H9 (cell line): ENCODE results near the gene GAP43. TPM values are rescaled to one million over a fixed set of nuclear protein-coding genes. Genes with fewer than 3 reads are reported as not detected.

ENCODE experiments used
- DNase-seq: peaks from one replicate; pipeline ENCODE4 v3.0.0-alpha.2; 2017
- H2AFZ ChIP-seq: one replicate; pipeline ENCODE4 v1.6.1; 2013; ENCODE audit warnings: mild to moderate bottlenecking, low read length, control low read depth, moderate library complexity
- H2AK5ac ChIP-seq: 2 replicates; pipeline ENCODE4 v1.6.1; 2013; ENCODE audit warnings: low read length, control low read depth, mixed read lengths; ENCODE audit not compliant: insufficient read length
- H2BK120ac ChIP-seq: one replicate; pipeline ENCODE4 v1.6.1; 2013; ENCODE audit warnings: low read depth, mild to moderate bottlenecking, low read length, control low read depth, inconsistent platforms; ENCODE audit not compliant: poor library complexity, severe bottlenecking
- H2BK12ac ChIP-seq: 2 replicates; pipeline ENCODE4 v1.6.1; 2013; ENCODE audit warnings: low read length, control low read depth, mixed read lengths, low read depth; ENCODE audit not compliant: insufficient read length
- H2BK15ac ChIP-seq: 2 replicates; pipeline ENCODE4 v1.6.1; 2013; ENCODE audit warnings: low read depth, low read length, control low read depth
- H2BK20ac ChIP-seq: one replicate; pipeline ENCODE4 v1.6.1; 2013; ENCODE audit warnings: low read depth, mild to moderate bottlenecking, low read length, control low read depth, inconsistent platforms; ENCODE audit not compliant: poor library complexity, severe bottlenecking
- H2BK5ac ChIP-seq: 2 replicates; pipeline ENCODE4 v1.6.1; 2013; ENCODE audit warnings: low read length, control low read depth, mixed read lengths; ENCODE audit not compliant: insufficient read length
- H3K14ac ChIP-seq: 2 replicates; pipeline ENCODE4 v1.6.1; 2013; ENCODE audit warnings: low read length, control low read depth; ENCODE audit not compliant: insufficient read depth
- H3K18ac ChIP-seq: 2 replicates; pipeline ENCODE4 v1.6.1; 2013; ENCODE audit warnings: low read depth, mild to moderate bottlenecking, mixed read lengths, low read length, control low read depth; ENCODE audit not compliant: insufficient read length
- H3K23ac ChIP-seq: 2 replicates; pipeline ENCODE4 v1.6.1; 2013; ENCODE audit warnings: low read length, control low read depth, mixed read lengths, low read depth; ENCODE audit not compliant: insufficient read length
- H3K23me2 ChIP-seq: 2 replicates; pipeline ENCODE4 v1.6.1; 2013; ENCODE audit warnings: low read depth, mild to moderate bottlenecking, mixed read lengths, low read length, control low read depth; ENCODE audit not compliant: insufficient read length, poor library complexity, severe bottlenecking
- H3K27ac ChIP-seq: 2 replicates; pipeline ENCODE4 v1.5.1; 2013; ENCODE audit warnings: low read length, control low read depth, mixed read lengths, low read depth; ENCODE audit not compliant: insufficient read length
- H3K27me3 ChIP-seq: 2 replicates; pipeline ENCODE4 v1.6.1; 2013; ENCODE audit warnings: low read length, control low read depth, inconsistent platforms; ENCODE audit not compliant: insufficient read depth
- H3K4ac ChIP-seq: 2 replicates; pipeline ENCODE4 v1.6.1; 2013; ENCODE audit warnings: low read depth, mild to moderate bottlenecking, control low read depth, inconsistent platforms, low read length, moderate library complexity
- H3K4me1 ChIP-seq: 2 replicates; pipeline ENCODE4 v1.6.1; 2013; ENCODE audit warnings: low read length, control low read depth, inconsistent platforms; ENCODE audit not compliant: insufficient read depth
- H3K4me2 ChIP-seq: 2 replicates; pipeline ENCODE4 v1.6.1; 2013; ENCODE audit warnings: low read length, control low read depth, mixed read lengths; ENCODE audit not compliant: insufficient read length, insufficient read depth
- H3K56ac ChIP-seq: 2 replicates; pipeline ENCODE4 v1.6.1; 2013; ENCODE audit warnings: low read depth, mild to moderate bottlenecking, mixed read lengths, low read length, control low read depth; ENCODE audit not compliant: insufficient read length
- H3K79me1 ChIP-seq: 2 replicates; pipeline ENCODE4 v1.6.1; 2013; ENCODE audit warnings: low read depth, mild to moderate bottlenecking, moderate library complexity, low read length, control low read depth, inconsistent platforms; ENCODE audit not compliant: insufficient read depth, poor library complexity, severe bottlenecking
- H3K79me2 ChIP-seq: 2 replicates; pipeline ENCODE4 v1.6.1; 2013; ENCODE audit warnings: low read length, control low read depth, inconsistent platforms; ENCODE audit not compliant: insufficient read depth
- H3K9ac ChIP-seq: 2 replicates; pipeline ENCODE4 v1.6.1; 2013; ENCODE audit warnings: low read length, control low read depth, mixed read lengths; ENCODE audit not compliant: insufficient read length; ENCODE audit errors: extremely low read depth
- H3K9me3 ChIP-seq: one replicate; pipeline ENCODE4 v1.6.1; 2013; ENCODE audit warnings: low read depth, low read length, inconsistent platforms; ENCODE audit not compliant: control insufficient read depth
- H3T11ph ChIP-seq: one replicate; pipeline ENCODE4 v1.6.1; 2013; ENCODE audit warnings: mild to moderate bottlenecking, low read length, control low read depth, inconsistent platforms
- H4K20me1 ChIP-seq: one replicate; pipeline ENCODE4 v1.6.1; 2013; ENCODE audit not compliant: control insufficient read depth, insufficient read length, insufficient read depth
- H4K5ac ChIP-seq: 2 replicates; pipeline ENCODE4 v1.6.1; 2013; ENCODE audit warnings: low read depth, mild to moderate bottlenecking, mixed read lengths, low read length, control low read depth; ENCODE audit not compliant: insufficient read length
- H4K8ac ChIP-seq: replicated peaks from 2 replicates; pipeline ENCODE4 v1.6.1; 2013; ENCODE audit warnings: low read length, control low read depth, mixed read lengths, low read depth; ENCODE audit not compliant: insufficient read length
- H4K91ac ChIP-seq: 2 replicates; pipeline ENCODE4 v1.6.1; 2013; ENCODE audit warnings: low read depth, mild to moderate bottlenecking, moderate library complexity, mixed read lengths, low read length, control low read depth; ENCODE audit not compliant: insufficient read length
- H3K27ac Mint-ChIP-seq, 3 experiments: 2 replicates in 2 of 3; 3 replicates in 1 of 3; pipeline ENCODE4 v1.8.0; 2020 to 2021; ENCODE audit warnings: mixed read lengths in 3 of 3, mild to moderate bottlenecking in 1 of 3, moderate library complexity in 1 of 3
- H3K27me3 Mint-ChIP-seq: 2 replicates; pipeline ENCODE4 v1.8.0; 2021; ENCODE audit warnings: low read depth, mild to moderate bottlenecking, moderate library complexity, mixed read lengths
- H3K36me3 Mint-ChIP-seq, 3 experiments: 2 replicates in 2 of 3; 3 replicates in 1 of 3; pipeline ENCODE4 v1.8.0; 2020 to 2021; ENCODE audit warnings: low read depth in 3 of 3, mixed read lengths in 3 of 3; ENCODE audit not compliant: insufficient read depth in 1 of 3
- H3K4me1 Mint-ChIP-seq, 2 experiments: 2 replicates each; pipeline ENCODE4 v1.8.0; 2020; ENCODE audit warnings: mixed read lengths in 2 of 2
- H3K4me3 Mint-ChIP-seq, 2 experiments: 2 replicates in 1 of 2; 3 replicates in 1 of 2; pipeline ENCODE4 v1.8.0; 2020 to 2021; ENCODE audit warnings: mild to moderate bottlenecking in 2 of 2, mixed read lengths in 2 of 2, moderate library complexity in 1 of 2
- H3K9me3 Mint-ChIP-seq, 2 experiments: 2 replicates in 1 of 2; 3 replicates in 1 of 2; pipeline ENCODE4 v1.8.0; 2020; ENCODE audit warnings: mild to moderate bottlenecking in 2 of 2, mixed read lengths in 2 of 2, moderate library complexity in 1 of 2
- WGBS: extraction: QIAGEN DNeasy Blood & Tissue Kit; methylation state at CpG from one replicate; pipeline ENCODE4 v1.1.7; 2013; ENCODE audit warnings: missing lambda C conversion rate, low lambda C conversion rate, mixed read lengths; ENCODE audit not compliant: insufficient read length; ENCODE audit errors: extremely low coverage; 5-methylcytosine and 5-hydroxymethylcytosine counted together
- total RNA-seq: library from RNA; stranded (reverse); gene quantifications from 2 replicates; pipeline ENCODE4 v1.2.1, GENCODE V29; 2021
- TF ChIP-seq, protein P1 (sequence below): fragments of 200-600 bp; sonication (generic); conservative IDR thresholded peaks from 3 replicates; pipeline ENCODE4 v1.8.0; 2021; ENCODE audit warnings: antibody characterized with exemption, mild to moderate bottlenecking

The GAP43 gene
- total RNA-seq, 1 experiment from 2014 or later: 12.8 TPM

DNA sequence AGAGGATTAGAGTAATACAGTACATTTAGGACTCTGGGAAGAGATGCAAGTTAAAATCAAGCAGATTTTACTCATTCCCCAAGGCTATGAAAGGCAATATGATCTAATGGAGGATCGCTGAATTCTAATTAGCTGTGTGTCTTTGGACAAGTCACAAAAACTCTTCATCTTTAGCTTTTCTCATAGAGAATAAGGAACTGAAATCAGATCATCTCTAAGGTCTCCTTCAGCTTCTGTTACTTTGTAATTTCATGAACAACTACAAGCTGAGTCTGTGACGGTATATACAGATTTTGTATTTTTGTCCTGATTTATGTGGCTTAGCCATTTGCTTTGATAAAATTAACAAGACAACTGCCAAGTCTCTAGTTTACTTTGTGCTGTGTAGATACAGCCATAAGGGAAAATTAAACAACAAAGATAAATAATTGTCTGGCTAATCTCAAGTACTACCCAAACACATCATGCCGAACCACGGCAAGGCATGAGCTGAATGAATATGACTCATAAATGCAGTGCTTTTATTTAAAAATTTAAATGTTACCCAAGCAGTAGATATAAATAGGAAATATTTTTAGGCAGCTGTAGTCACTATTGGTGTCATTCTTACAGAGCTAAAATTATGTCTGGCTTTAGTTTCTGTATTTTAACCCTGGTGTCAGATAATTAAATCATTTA, 81.5 kb downstream of the GAP43 start:
- no peak overlapping the region for H4K91ac ChIP-seq
- H3K18ac ChIP-seq: no peak overlapping the region
- H3K23ac ChIP-seq: no peak overlapping the region
- H2BK15ac ChIP-seq: no peak overlapping the region
- no peaks in the 10 kb centered on the region; the same call in none of the 2 replicates for H3K4me1 ChIP-seq
- no peak overlapping the region for H3T11ph ChIP-seq
- H2BK20ac ChIP-seq: no peak overlapping the region
- no peaks in the 10 kb centered on the region for H3K27me3 ChIP-seq
- no peaks in the 10 kb centered on the region for H3K36me3 Mint-ChIP-seq
- H2AFZ ChIP-seq: no peak overlapping the region
- H3K23me2 ChIP-seq: no peaks in the 10 kb centered on the region
- peaks cover 12 to 13% of the 10 kb centered on the region in 2 experiments for H3K4me1 Mint-ChIP-seq
- H2BK12ac ChIP-seq: no peak overlapping the region
- no peak overlapping the region for H2BK5ac ChIP-seq
- no peaks in the 10 kb centered on the region for H4K20me1 ChIP-seq
- H3K56ac ChIP-seq: no peak overlapping the region
- H3K9ac ChIP-seq: no peak overlapping the region
- WGBS: no CpG with 5 or more reads among the region's 4 CpGs
- H4K5ac ChIP-seq: no peak overlapping the region
- no peak overlapping the region for H3K4ac ChIP-seq
- TF ChIP-seq, protein P1, sequence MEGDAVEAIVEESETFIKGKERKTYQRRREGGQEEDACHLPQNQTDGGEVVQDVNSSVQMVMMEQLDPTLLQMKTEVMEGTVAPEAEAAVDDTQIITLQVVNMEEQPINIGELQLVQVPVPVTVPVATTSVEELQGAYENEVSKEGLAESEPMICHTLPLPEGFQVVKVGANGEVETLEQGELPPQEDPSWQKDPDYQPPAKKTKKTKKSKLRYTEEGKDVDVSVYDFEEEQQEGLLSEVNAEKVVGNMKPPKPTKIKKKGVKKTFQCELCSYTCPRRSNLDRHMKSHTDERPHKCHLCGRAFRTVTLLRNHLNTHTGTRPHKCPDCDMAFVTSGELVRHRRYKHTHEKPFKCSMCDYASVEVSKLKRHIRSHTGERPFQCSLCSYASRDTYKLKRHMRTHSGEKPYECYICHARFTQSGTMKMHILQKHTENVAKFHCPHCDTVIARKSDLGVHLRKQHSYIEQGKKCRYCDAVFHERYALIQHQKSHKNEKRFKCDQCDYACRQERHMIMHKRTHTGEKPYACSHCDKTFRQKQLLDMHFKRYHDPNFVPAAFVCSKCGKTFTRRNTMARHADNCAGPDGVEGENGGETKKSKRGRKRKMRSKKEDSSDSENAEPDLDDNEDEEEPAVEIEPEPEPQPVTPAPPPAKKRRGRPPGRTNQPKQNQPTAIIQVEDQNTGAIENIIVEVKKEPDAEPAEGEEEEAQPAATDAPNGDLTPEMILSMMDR: no peak
- no peaks in the 10 kb centered on the region for H3K79me2 ChIP-seq
- no peak overlapping the region for H3K4me3 Mint-ChIP-seq
- no peaks in the 10 kb centered on the region for H3K27me3 Mint-ChIP-seq
- no peak overlapping the region for H3K14ac ChIP-seq
- H2BK120ac ChIP-seq: no peak overlapping the region
- no peak overlapping the region for H2AK5ac ChIP-seq
- DNase-seq: no peak
- no peaks in the 10 kb centered on the region for H3K9me3 ChIP-seq
- no peaks in the 10 kb centered on the region for H3K9me3 Mint-ChIP-seq
- H3K79me1 ChIP-seq: no peaks in the 10 kb centered on the region
- H3K4me2 ChIP-seq: no peak overlapping the region
- H3K27ac ChIP-seq: no peak overlapping the region
- H3K27ac Mint-ChIP-seq: no peak overlapping the region
- no peak overlapping the region for H4K8ac ChIP-seq
